NCI-H2227 (cell line): ENCODE measurements around the gene DIPK1C.

Source experiments
- DNase-seq: peaks from one replicate; lab custom pipeline; 2025; ENCODE audit not compliant: unreplicated experiment; lab: John Stamatoyannopoulos, UW

The DIPK1C gene

DNA sequence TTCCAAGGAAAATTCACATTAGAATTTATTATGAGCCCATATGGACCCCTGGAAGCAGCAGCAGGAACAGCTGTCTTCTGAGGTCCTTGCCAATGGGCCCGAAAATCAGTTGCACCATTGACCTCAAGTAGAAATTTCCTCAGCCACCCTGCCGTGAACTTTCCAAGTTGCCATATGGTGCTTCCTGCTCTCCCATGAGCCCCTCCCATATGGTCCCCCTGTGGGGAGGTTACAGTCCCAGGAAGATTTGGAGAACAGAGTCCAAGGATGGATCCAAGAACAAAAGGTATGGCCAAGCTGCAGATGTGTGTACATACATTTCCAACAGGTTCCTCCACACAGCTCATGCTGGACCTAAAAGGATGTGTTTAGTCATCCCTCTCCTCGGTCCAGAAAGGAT, 34.6 kb downstream of the DIPK1C start:
- no peak for DNase-seq

- DNase-seq = no peak
These were observed 36.2 kb downstream of the DIPK1C start for GRCh38 chr18:74420926-74421325.

GRCh38 chr18:74420481-74420880, 36.6 kb downstream of the DIPK1C start:
- no peak for DNase-seq

GRCh38 chr18:74419761-74420160, 37.3 kb downstream of the DIPK1C start:
- no peak for DNase-seq

DNA sequence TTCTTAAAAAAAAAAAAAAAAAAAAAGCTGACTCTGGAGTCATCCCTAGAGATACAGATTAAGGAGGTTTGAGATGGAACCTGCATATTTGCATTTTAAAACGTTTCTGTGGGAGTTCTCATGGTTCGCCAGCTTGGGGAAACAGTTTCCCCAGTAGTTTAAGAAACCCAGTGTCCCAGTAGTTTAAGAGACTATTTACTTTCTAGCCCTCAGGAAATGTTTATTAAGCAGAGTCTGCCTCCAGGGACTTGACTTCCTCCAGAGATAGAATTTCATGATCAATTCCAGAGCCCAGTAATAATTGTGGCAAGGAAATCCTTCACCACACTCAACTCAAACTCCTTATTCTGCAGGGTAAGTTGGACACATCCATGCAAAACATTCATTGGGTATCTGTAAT, 39.1 kb downstream of the DIPK1C start:
- DNase-seq = no peak

DNA sequence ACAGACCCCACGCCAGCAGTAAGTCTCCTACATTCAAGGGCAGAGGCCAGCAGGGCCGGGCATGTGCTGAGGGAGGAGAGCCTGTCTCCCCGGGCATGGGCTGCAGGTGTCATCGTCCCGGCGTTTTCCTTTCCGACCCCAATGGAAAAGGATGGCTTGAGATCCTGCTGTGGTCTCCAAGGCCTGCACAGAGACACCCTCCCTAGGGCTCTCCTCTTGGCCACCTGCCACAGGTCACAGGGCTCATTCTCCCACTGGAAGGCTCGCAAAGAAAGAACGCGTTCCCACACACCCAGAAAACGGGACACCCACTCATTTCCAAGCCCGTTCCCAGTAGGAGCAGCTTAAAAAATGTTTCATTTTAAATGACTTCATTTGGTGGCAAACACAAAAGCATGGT, 41.0 kb downstream of the DIPK1C start:
- no peak for DNase-seq

DNA sequence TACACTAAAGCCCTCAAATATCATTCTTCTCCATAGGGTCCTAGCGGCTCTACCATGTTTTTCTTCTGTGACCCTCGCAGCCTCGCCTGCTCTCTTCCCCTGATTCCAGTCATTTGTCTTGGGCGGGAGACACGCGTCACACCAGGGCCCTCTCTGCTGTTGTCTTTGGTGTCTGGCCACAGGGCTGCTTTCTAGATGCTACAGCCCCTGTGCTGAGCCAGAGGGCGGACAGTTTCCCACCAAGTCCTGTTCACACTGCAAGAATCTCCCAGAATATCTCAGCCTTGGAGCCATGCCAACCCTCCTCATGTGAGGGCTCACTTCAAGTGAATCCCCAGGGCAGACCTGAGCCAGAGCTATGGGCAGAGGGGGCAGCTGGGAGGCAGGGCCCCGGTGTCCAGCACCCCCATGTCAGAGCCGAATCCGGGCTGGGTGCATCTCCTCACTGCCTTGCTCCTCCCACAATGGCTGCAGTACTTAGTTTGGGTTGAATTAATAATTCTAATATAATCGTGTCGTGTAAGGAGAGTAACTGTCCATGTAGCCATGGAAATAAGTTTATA, 42.1 kb downstream of the DIPK1C start:
- no peak for DNase-seq

GRCh38 chr18:74413836-74414235, 43.3 kb downstream of the DIPK1C start:
- no peak for DNase-seq

- DNase-seq = no peak
These were observed 44.8 kb downstream of the DIPK1C start for GRCh38 chr18:74412116-74412880.

- DNase-seq = no peak
These were observed 45.6 kb downstream of the DIPK1C start for GRCh38 chr18:74411475-74411874.

- no peak for DNase-seq
These were observed 46.6 kb downstream of the DIPK1C start for GRCh38 chr18:74410441-74410992.

DNA sequence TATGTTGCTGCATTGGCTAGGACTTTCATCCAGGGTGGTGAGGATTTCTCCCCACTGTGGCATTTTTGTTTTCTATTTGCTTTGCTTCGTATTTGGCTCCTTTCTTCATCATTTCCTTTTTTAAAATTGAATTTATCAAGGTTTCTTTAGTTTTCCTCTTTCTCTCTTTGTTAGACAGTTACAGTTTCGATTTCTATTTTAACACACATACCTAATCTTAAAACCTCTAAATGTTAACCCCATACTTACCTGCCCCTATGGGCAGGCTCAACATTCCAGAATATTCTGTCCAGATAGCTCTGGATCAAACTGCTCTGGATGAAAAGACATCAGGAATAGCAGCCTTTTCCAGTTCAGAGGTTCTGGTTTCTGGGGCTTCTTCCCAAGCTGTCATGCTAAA, 49.2 kb downstream of the DIPK1C start:
- no peak for DNase-seq

DNA sequence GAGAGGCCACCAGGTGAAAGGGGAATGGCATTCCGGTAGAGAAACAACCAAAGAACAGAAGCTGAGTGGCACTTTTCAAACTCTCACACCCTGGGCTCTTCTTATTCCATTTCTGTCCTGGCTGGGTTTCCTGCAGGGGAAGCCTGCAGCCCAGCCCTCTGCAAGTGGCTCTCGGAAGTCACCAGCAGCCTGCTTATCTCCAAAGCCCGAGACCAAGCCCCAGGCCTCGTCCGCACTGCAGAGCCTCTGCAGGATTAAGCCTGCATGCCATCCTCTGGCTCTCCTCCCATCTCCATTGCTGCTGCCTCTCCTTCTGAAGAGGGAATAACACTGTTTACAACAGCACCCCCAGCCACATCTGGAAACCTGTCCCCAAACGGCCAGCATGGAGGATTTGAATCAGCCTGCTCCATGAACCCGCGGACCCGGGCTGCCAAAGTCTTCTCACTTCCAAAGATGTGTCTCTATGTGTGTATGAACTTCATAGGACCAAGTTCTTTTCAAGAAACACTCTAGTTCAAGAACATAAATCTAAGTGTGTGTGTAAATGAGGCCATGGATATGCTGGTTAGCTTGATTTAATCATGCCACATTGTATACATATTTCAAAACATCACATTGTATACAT, 54.2 kb downstream of the DIPK1C start:
- DNase-seq = no peak

GRCh38 chr18:74400813-74401212, 56.3 kb downstream of the DIPK1C start:
- DNase-seq = no peak

DNA sequence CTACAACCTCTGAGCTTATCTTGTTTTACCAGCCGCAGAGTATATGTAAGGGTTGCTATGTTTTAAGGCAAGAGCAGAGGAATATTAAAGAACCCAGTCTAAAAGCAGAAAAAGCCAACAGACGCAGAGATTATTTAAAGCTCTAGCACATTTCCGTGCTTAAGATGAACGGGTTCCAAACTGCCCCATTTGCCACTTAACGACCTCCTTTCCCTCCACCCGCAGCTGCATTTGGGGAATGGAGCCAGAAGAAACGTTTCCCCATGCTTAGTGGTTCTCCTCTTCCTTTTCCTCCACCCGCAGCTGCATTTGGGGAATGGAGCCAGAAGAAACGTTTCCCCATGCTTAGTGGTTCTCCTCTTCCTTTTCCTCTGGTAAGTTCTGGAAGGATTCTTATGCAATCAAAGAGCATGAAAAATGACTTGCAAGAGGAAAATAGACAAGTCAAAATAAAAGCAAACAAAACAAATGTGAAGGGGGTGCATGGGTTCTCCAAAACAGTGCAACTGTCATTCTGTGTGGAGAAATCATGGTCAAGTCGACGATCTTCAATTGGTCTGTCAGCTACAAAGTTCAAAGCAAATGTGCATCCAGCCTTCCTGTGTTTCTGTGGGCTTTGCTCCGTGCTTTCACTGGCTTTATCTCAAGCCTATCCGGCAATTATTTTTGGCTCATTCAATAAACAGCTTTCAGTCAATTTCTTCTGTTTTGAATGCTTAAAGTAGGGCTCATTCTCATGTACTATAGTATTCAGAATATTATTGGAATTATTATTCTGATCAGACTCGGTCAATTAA, 57.8 kb downstream of the DIPK1C start:
- no peak for DNase-seq

- DNase-seq = no peak
These were observed 59.5 kb downstream of the DIPK1C start for GRCh38 chr18:74397572-74397971.

GRCh38 chr18:74396171-74397169, 60.6 kb downstream of the DIPK1C start:
- DNase-seq = no peak

- DNase-seq = no peak
These were observed 61.4 kb downstream of the DIPK1C start for GRCh38 chr18:74395648-74396154.

DNA sequence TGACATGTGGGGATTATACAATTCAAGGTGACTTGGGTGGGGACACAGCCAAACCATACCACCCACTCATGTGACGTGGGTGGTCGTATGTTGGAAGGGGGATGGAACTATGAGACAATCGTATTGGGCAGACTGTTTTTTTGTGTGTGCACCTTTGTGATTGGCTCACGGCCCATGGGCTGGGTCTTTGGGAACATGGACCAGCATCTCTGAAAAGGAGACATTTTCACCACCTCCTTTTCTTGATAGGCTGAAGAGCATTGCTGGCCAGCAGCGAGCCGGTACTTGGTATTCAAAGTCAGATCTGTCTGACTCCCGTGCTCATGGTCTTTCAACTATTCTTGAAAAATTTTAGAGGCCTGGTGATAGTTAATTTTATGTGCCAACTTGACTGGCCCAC, 62.1 kb downstream of the DIPK1C start:
- DNase-seq = no peak

DNA sequence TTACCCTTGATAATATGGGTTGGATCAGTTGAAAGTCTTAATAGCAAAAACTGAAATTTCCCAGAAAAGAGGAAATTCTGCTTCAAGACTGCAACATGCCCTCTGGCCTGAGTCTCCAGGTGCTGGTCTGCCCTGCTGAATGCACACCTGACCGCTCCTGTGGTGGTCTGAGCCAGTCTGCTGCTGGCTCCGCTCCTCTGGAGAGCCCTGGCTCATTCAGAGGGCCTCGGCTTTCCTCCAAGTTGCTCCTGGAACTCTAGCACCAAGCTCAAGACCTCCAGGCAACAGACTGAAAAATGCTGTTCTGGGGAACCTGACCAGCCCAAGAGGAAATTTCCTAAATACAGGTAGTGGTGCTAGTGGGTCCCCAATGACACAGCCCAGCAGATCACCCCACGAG, 64.8 kb downstream of the DIPK1C start:
- DNase-seq = no peak
